Superior temporal gyrus (tissue), 1 donor: ENCODE data around the gene C1GALT1.
"Not testable (repeated sequence)": the region's sequence is repeated elsewhere in the genome, so short reads cannot be mapped to it uniquely, and the experiment has no call there.

ENCODE experiments used
- DNase-seq: peaks from one replicate; pipeline ENCODE4 v3.0.0-alpha.2; 2016; ENCODE audit errors: extremely low spot score

The C1GALT1 gene

DNA sequence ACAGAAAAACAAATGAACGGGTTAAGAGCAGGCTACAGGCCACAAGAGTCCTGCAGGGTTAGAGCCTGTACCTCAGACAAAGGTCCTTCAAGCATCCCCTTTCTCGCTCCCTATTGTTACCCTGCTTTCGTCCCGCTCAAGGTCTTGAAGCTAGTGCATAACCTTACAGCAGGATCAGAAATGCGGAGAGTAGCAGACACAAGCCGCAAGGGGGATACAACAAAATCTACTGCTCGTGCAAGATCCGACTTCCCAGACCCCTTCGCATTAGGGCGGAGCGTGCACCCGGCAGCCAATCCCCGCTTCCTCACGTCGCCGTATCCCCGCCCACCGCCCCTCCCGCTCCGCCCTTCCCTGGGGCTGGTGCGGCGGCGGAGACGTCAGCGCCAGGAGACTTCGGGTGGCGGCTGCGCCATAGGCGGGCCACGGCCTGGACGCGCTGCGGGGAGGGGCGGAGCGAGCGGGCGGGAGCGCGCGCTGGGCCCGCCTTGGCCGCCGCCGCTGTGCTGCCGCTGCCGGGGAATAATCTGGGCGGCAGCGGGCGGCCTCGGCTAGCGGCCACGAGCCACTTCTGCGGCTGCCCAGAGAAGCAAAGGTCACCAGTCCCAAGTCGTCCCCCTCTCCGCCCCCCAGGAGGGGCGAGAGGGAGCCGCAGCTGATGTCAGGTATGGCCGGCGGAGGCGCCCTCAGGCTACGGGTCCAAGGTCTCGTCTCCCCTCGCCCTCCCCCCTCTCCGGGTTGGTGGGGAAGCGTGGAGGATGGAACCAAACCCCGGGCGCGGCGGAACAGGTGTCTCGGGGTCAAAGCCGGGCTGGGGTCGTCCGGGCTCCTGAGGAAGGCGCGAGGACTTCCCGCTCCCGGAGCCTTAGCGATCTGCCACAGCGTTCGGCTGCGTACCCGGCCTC, at the start of gene C1GALT1:
TSS of gene C1GALT1 (plus strand) at position 389 of the 905 bp plus-strand sequence. CDS start 51,776 bp downstream, outside the sequence.
- peak; percentile 96 for DNase-seq

DNA sequence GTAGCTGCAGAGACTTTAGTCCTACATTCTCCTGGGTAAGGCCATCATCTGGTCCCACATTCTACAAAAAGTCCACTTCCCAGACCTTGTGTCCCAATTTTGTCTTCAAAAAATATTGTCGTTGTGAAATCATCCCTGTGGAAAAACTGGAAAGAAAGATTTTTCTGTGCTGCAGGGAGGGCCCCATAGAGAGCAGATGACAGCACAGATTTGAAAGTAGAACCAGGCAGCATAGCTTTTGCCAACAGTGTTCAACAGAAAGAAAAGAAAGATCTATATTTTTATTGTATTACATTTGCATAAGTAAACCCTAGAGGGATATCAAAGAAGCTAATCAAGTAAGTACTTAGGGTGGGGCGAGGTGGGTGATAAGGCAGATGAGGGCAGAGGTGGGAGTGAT, 48.3 kb upstream of the C1GALT1 start:
- DNase-seq: no peak

- DNase-seq: no peak
Measured at GRCh38 chr7:7135074-7135473, 47.3 kb upstream of the C1GALT1 start.

- DNase-seq: not testable (repeated sequence)
Measured at GRCh38 chr7:7135924-7136323, 46.4 kb upstream of the C1GALT1 start.

DNA sequence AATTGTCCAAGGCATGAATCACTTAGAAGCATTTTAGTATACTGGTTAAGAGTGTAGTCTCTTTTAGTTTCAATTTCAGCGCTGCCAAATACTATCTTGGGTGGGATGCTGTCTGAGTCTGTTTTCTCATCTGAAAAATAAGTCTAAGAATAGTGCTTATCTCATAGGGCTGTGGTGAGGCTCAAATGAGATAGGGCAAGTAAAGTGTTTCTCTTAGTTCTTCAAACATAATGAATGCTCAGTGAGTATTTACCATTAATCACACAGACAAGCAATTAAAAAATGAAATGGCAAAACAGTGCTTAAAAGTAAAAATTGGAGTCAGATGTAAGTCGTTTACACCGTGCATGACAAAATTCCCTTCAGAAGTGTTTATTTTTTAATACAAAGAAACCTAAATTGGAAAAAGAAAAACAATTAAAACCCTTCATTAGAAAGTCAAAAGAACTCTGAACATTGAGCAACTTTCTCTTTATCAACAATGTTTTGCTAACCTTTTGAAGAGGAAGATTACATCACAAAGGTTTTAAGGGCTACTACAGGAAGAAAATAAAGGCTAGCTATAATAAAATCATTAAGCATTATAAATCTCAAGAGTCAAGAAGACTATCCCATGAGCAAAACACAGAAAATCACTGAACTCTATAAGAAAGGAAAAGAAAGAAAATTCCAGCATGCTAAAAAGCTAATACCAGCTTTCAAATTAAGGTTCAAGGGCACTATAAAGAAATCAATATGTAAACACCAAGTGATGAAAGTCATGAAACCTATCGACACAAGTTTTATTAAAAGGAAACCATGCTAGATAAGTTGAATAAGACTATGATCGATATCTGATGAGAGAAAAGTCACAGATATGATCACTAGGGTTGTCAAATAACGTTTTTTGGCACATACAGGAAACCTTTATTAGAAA, 45.6 kb upstream of the C1GALT1 start:
- DNase-seq: no peak

- DNase-seq: no peak
Measured at GRCh38 chr7:7138897-7139296, 43.4 kb upstream of the C1GALT1 start.

GRCh38 chr7:7143404-7143803, 38.9 kb upstream of the C1GALT1 start:
- DNase-seq: not testable (repeated sequence)

- DNase-seq: not testable (repeated sequence)
Measured at GRCh38 chr7:7145151-7145550, 37.2 kb upstream of the C1GALT1 start.

GRCh38 chr7:7146837-7147236, 35.5 kb upstream of the C1GALT1 start:
- no peak for DNase-seq

DNA sequence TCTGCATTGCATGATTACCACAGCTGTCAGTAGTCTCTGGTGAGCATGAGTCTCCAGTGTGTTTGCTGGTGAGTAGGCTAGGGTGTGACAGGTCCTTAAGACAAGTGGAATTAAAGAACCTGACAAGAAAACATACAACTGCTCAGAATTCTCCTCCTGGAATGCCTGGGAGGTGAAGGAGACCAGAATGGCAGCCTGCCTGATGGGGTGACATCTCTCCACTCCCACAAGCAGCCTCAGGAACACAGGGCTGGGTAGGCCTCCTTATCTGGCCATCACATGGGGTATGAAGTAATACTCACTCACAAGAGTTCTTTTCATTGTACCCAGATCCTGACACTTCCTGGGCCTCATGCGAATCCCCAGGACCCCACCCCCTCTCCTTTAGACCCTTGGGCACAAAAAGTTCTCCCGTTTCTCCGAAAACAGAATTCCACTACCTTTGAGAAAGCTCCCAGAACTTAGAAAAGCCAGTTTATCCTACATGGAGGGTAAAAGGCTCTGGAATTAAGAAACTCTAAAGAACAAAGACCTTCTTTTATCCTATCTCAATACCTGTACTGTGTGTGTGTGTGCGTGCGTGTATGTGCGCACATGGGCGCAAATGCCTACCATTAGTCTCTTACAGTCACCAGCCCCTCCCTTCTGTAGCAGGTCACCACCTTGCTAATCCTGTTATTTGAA, 33.4 kb upstream of the C1GALT1 start:
- DNase-seq: no peak

DNA sequence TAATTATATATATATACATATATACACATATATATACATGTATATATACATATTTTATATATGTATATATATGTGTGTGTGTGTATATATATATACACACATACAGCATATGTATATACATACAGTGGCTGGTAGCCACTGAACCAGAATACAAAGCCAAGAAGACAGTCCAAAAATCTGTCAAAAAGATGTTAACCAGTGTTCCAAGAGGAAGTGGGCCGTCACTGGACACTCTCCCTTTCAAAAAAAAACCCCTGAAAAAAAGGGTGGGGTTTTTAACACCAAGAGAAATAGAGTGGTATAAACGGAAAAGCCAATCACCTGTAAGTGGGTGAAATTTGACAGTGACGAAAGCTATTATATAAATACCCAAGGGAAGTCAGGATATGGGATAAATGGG, 31.1 kb upstream of the C1GALT1 start:
- no peak for DNase-seq

DNA sequence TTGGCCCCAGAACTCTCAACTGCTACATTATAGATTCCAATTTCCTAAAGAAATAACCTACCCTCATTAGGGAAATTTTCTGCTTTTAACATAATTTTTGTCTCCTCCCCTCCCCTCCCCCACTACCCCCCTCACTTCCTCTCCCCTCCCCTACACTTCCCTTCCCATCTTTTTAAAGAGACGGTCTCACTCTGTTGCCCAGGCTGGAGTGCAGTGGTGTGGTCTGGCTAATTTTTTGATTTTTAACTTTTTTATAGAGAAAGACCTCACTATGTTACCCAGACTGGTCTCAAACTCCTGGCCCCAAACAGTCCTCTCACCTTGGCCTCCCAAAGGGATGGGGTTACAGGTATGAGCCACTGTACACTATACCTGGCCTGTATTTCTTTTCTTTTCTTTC, 30.5 kb upstream of the C1GALT1 start:
- DNase-seq: no peak

GRCh38 chr7:7152315-7152714, 30.0 kb upstream of the C1GALT1 start:
- no peak for DNase-seq

DNA sequence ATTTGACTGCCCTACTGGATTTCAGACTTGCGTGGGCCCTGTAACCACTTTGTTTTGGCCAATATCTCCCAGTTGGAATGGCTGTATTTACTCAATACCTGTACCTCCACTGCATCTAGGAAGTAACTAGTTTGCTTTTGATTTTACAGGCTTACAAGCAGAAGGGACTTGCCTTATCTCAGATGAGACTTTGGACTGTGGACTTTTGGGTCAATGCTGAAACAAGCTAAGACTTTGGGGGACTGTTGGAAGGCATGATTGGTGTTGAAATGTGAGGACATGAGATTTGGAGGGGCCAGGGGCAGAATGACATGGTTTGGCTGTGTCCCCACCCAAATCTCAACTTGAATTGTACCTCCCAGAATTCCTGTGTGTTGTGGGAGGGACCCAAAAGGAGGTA, 28.0 kb upstream of the C1GALT1 start:
- not testable (repeated sequence) for DNase-seq

GRCh38 chr7:7156663-7157062, 25.7 kb upstream of the C1GALT1 start:
- DNase-seq: no peak

DNA sequence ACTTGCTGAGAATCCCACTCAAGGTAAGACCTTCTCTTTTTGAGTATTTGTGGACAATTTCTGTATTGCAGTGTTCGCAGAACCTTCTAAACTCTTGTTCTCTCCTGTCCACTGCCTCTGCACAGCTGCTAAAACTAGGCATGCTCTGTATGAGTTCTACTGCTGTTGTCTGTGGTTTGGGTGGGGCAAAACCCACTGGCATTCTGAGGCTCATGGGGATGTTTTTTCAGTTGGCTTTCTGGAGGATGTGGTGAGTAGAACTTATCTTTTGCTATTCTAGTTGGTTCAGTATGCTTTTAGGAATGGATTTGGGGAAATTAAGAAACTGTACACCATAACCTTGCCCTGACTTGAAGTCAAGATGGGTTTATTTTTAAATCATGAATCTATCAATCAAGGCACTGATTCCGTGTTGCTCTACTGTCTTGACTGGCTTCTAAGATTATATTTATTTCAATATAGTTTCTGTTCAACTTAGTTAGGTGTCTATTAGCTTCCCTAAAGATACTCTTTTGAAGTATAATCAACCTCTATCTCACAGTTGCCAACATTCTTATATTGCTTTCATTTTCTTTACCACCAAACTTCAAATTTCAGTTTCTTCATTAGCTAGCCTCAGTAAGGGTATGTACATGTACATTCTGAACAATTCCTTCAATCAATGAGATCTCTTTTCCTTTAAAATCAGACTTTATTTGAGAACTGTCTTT, 25.0 kb upstream of the C1GALT1 start:
- DNase-seq: no peak

GRCh38 chr7:7157887-7158271, 24.5 kb upstream of the C1GALT1 start:
- no peak for DNase-seq

DNA sequence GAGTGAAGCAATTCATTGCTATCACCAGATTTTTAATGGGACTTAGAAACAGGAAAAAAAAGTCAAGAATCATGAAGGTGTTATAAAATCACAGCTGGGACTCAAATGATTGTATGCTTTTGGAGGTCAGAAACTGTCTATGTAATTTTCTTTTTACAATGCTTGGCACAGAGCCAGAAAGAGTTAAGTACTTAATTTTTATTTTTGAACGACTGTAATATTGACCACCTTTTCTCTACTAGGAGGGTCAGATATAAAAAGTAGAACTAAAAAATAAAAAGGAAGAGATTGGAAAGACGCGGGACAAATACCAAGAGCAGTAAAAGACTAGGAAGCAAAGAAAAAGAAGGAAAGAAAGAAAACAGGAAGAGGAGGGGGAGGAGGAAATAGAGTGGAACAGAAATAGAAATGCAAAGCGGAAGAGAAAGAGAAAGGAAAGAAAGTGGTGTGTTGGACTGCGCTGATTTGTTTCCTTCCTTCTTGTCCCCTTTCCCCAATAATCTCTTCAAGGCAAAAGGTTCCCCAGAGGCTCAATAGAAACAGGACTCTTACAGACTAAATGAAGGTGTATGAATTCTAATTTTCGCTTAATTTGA, 23.2 kb upstream of the C1GALT1 start:
- DNase-seq: no peak

DNA sequence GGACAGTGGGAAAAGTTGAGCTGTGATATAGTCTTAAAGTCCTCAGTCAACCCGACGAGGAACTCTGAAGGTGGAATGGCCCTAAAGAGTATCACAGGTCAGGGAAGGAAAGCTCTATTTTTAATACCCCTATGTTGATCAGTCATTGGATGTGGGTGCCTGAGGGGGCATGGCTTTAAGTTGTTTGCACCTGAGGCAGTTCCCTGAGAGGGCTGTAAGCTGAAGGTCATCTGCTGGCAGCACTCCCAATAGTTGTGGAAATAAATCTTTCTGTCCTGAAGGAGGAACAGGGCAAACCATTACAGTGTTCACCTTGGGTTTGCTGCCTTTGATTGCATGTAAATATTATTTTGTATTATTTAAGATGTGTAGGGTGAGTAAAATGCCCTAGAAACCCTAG, 17.8 kb upstream of the C1GALT1 start:
- DNase-seq: no peak

DNA sequence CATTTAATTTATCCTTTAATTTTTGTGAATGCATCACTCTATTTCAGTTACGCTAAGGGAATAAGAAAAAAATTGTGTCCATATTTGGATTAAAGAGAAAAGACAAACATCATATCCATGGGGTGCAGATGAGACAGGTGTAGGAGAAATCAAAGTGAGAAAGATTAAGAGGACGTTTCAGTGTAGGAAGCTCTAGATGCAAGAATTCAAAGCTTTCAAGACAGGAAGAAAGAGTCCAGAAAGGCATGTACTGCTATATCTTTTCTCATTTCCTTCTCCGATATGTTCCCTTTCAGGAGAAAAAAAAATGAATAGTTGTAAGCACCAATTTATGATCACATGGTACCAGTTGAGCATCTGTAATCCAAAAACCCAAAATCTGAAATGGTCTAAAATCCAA, 17.0 kb upstream of the C1GALT1 start:
- no peak for DNase-seq

- DNase-seq: no peak
Measured at GRCh38 chr7:7166318-7166717, 16.0 kb upstream of the C1GALT1 start.
